ENCODE data around the gene LRRC7.
"Not testable (repeated sequence)": the region's sequence is repeated elsewhere in the genome, so short reads cannot be mapped to it uniquely, and the experiment has no call there.

Gene LRRC7

DNA sequence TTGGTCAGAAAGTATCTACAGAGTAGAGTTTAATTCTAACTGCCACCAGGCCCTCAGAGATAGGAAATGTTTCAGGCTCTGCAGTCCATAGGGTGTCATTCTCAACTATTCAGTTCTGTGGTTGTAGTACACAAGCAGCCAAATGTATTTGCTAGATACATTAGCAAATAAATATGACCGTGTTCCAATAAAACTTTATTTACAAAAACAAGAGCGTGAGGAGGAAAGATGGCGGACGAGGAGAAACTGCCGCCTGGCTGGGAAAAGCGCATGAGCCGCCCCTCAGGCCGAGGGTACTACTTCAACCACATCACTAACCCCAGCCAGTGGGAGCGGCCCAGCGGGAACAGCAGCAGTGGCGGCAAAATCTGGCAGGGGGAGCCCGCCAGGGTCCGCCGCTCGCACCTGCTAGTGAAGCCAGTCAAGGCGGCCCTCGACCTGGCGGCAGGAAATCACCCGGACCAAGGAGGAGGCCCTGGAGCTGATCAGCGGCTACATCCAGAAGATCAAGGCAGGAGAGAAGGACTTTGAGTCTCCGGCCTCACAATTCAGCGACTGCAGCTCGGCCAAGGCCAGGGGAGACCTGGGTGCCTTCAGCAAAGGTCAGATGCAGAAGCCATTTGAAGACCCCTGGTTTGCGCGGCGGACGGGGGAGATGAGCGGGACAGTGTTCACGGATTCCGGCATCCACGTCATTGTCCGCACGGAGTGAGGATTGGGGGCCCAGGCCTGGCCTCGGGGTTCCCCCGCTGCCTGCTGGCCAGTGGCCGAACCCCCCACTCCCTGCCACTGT lies 351.6 kb downstream of the LRRC7 start:
- no peak for DNase-seq
- in situ Hi-C loops (cut with MboI; ENCODE audit: low pct_unique_long_range_greater_than_20kb, low sequenced_read_pairs): no loop called here

GRCh38 chr1:69919922-69920273 lies 352.2 kb downstream of the LRRC7 start:
- in situ Hi-C loops (cut with MboI; ENCODE audit: low pct_unique_long_range_greater_than_20kb, low sequenced_read_pairs): no loop called here

DNA sequence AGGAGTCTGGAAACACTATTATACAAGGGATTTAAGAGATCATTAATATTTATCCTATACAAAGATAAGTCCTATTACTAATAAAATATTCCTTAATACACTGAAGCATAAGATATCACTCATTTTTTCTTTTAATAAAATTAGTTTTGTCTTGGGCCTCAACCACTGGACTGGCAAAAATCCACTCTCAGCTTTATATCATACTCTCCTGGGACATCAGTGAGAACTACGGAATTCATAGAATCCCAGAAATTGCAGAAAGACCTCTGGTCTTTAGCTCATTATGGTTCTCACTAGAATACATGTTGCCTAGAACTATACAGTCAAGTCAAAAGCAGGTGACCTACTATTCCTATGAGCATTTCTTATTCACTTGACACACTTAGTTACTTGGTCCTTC lies 352.7 kb downstream of the LRRC7 start:
- in situ Hi-C loops (cut with MboI; ENCODE audit: low pct_unique_long_range_greater_than_20kb, low sequenced_read_pairs): no loop called here

More at GRCh38 chr1:69919922-69920273, 352.2 kb downstream of the LRRC7 start:
- no peak for DNase-seq

DNA sequence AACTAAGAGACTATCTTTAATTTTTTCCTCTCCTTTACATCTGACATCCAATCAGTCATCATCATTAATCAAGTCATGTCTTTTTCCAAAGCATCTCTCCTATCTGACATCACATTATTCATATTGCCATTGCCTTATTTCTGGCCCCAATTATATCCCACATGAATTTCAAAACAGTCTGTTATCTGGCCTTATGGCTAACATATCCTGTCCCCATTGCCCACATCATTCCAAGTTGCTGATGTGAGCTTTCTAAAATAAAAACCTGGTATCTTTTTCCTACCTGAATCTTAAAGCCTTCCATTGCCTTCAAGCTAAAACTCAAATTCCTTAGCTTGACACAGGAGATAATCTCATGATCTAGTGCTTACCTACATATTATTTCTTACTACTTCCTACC lies 353.8 kb downstream of the LRRC7 start:
- in situ Hi-C loops (cut with MboI; ENCODE audit: low pct_unique_long_range_greater_than_20kb, low sequenced_read_pairs): no loop called here
- no peak for DNase-seq

More for the DNA sequence above, 352.7 kb downstream of the LRRC7 start:
- DNase-seq: no peak

DNA sequence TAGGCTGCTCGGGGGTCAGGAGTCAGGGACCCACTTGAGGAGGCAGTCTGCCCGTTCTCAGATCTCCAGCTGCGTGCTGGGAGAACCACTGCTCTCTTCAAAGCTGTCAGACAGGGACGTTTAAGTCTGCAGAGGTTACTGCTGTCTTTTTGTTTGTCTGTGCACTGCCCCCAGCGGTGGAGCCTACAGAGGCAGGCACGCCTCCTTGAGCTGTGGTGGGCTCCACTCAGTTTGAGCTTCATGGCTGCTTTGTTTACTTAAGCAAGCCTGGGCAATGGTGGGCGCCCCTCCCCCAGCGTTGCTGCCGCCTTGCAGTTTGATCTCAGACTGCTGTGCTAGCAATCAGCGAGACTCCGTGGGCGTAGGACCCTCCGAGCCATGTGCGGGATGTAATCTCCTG lies 360.5 kb downstream of the LRRC7 start:
- DNase-seq; in situ Hi-C loops (cut with MboI; ENCODE audit: low pct_unique_long_range_greater_than_20kb, low sequenced_read_pairs): not testable (repeated sequence)

DNA sequence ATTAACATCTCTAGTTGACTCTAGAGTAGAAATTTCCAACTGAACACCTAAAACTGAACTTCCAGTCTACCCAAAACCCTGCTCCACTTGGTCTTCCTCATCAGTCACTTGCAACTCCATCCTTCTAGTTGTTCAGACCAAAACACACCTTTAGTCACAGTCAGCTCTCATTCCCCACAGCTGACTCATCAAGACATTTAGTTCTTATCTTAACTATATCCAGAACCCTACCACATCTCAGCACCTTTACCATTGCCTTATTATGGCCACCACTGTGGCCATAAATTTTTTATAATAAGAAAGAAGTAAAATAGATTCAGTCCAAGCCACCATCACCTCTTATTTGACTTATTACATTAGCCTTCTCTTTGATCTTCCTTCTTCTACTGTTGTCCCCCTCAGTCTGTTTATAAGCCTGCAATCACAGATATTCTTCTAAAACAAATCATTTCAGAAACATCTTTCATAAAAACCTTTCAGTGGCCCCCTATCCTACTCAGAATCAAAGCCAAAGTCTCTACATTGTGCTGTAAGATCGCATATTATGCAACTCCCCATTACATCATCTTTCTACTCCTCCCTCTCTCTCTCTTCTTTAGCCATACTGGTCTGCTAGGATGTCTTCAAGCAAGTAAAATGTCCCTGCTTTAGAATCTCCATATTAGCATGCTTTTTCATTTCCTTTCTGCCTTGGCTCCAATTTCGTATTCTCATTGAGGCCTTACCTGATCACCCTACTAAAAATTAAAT lies 361.8 kb downstream of the LRRC7 start:
- no peak for DNase-seq
- in situ Hi-C loops (cut with MboI; ENCODE audit: low pct_unique_long_range_greater_than_20kb, low sequenced_read_pairs): no loop called here

DNA sequence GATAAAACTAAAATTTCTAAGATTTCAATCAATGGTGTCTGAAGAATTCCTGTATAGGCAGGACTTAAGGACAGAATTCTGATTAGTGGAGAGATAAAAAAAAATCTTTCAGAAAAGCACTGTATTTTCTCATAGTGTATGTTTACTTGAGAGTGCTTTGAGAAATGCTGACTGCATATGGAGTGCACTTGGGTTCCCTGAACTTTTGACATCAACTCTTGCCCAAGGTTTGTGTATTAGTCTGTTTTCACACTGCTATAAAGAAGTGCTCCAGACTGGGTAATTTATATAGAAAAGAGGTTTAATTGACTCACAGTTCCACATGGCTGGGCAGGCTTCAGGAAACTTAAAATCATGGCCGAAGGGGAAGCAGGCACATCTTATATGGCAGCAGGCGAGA lies 362.7 kb downstream of the LRRC7 start:
- in situ Hi-C loops (cut with MboI; ENCODE audit: low pct_unique_long_range_greater_than_20kb, low sequenced_read_pairs): no loop called here
- DNase-seq: no peak

DNA sequence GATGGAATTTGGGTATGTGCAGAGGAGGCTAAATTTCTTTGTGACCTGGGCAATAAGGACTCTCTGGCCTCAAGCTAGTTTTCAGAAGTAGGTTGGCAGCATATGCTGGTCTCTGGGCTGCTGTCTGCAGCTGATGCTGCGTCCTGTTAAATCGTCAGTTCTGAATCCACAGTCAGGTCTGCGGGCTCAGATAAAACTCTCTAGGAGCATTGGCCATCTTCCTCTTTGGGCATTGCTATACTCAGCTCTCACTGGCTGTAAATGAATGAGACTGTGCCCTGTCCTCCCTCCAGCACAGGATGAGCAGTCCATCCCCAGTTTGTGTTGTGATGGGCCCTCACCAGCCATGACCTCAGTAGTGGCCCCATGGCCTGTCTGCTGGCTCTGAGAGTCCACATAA lies 365.0 kb downstream of the LRRC7 start:
- in situ Hi-C loops (cut with MboI; ENCODE audit: low pct_unique_long_range_greater_than_20kb, low sequenced_read_pairs): no loop called here

GRCh38 chr1:69940231-69940630 lies 372.5 kb downstream of the LRRC7 start:
- in situ Hi-C loops (cut with MboI; ENCODE audit: low pct_unique_long_range_greater_than_20kb, low sequenced_read_pairs): no loop called here
- no peak for DNase-seq

More for the DNA sequence above, 365.0 kb downstream of the LRRC7 start:
- DNase-seq: no peak

- DNase-seq: no peak
- in situ Hi-C loops (cut with MboI; ENCODE audit: low pct_unique_long_range_greater_than_20kb, low sequenced_read_pairs): no loop called here
These were observed 373.1 kb downstream of the LRRC7 start for GRCh38 chr1:69940816-69941215.

DNA sequence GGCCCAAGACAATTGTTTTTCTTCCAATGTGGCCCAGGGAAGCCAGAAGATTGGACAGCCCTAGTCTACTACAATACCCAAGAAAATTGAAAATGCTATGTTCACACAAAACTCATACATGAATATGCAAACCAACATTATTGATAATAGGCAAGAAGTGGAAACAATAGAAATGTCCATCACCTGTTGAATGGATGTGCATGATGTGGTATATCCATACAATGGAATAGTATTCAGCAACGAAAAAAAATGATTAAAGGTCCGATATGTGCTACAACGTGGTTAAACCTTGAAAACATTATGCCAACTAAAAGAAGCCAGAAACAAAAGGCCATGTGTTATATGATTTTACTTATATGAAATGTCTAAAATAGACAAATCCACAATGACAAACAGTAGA lies 375.3 kb downstream of the LRRC7 start:
- in situ Hi-C loops (cut with MboI; ENCODE audit: low pct_unique_long_range_greater_than_20kb, low sequenced_read_pairs): no loop called here
- DNase-seq: no peak

DNA sequence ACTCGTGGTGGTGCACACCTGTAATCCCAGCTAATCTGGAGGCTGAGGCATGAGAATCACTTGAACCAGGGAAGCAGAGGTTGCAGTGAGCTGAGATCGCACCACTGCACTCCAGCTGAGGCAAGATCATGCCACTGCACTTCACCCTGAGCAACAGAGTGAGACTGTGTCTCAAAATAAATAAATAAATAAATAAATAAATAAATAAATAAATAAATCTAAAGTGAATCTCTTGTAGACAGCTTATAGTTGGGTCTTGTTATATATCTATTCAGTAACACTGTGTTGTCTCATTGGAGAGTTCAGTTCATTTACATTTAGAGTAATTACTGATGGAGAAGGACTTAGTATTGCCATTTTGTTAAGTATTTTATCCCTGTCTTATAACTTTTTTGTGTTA lies 379.2 kb downstream of the LRRC7 start:
- in situ Hi-C loops (cut with MboI; ENCODE audit: low pct_unique_long_range_greater_than_20kb, low sequenced_read_pairs): no loop called here

GRCh38 chr1:69947837-69948236 lies 380.1 kb downstream of the LRRC7 start:
- in situ Hi-C loops (cut with MboI; ENCODE audit: low pct_unique_long_range_greater_than_20kb, low sequenced_read_pairs): no loop called here
- no peak for DNase-seq

More for the DNA sequence above, 379.2 kb downstream of the LRRC7 start:
- DNase-seq: no peak

DNA sequence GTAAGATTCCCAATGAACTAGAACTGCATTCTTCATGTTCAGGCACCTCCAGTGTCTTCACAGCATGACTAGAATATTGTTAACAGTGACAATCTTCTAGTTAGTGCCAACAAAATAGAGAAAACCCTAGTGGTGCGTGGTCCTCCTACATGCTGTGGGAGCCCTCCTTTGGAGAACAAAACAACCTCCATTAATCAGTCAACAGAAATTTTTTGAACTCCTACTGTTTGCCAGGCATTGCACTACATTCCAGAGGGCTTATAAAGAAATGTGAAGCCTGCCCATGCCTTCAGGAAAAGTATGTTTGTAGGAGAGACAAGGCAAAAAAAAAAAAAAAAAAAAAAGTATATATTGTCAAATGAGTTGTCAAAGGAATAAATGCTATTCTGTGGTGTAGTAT lies 385.0 kb downstream of the LRRC7 start:
- DNase-seq: no peak
- in situ Hi-C loops (cut with MboI; ENCODE audit: low pct_unique_long_range_greater_than_20kb, low sequenced_read_pairs): no loop called here

DNA sequence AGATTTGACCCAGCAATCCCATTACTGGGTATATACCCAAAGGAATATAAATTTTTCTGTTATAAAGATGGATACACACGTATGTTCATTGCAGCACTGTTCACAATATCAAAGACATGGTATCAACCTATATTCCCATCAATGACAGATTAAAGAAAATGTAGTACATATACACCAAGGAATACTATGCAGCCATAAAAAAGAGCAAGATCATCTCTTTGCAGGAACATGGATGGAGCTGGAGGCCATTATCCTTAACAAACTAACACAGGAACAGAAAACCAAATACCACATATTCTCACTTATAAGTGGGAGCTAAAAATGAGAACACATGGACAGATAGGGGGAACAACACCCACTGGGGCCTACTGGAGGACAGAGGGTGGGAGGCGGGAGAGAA lies 394.7 kb downstream of the LRRC7 start:
- DNase-seq; in situ Hi-C loops (cut with MboI; ENCODE audit: low pct_unique_long_range_greater_than_20kb, low sequenced_read_pairs): not testable (repeated sequence)

DNA sequence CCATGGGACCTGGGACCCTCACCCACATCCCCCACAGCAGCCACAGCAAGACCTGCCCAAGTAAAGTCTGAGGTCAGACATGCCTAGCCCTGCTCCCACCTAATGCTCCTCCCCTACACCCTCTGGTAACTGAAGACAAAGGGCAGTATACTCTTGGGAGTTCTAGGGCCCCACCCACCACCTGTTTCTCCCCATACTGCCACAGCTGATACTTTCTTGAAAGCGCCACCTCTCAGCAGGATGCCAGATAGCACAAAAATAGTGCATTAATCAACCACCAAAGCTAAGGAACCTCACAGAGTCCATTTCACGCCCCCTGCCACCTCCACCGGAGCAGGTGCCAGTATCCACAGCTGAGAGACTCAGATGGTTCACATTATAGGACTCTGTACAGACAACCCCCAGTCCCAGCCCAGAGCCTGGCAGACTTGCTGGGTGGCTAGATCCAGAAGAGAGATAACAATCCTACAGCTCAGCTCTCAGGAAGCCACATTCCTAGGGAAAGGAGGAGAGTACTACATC lies 399.6 kb downstream of the LRRC7 start:
- no peak for DNase-seq
- in situ Hi-C loops (cut with MboI; ENCODE audit: low pct_unique_long_range_greater_than_20kb, low sequenced_read_pairs): no loop called here

GRCh38 chr1:69976896-69977295 lies 409.2 kb downstream of the LRRC7 start:
- DNase-seq: no peak
- in situ Hi-C loops (cut with MboI; ENCODE audit: low pct_unique_long_range_greater_than_20kb, low sequenced_read_pairs): no loop called here

GRCh38 chr1:69982992-69983391 lies 415.3 kb downstream of the LRRC7 start:
- no peak for DNase-seq
- in situ Hi-C loops (cut with MboI; ENCODE audit: low pct_unique_long_range_greater_than_20kb, low sequenced_read_pairs): no loop called here

DNA sequence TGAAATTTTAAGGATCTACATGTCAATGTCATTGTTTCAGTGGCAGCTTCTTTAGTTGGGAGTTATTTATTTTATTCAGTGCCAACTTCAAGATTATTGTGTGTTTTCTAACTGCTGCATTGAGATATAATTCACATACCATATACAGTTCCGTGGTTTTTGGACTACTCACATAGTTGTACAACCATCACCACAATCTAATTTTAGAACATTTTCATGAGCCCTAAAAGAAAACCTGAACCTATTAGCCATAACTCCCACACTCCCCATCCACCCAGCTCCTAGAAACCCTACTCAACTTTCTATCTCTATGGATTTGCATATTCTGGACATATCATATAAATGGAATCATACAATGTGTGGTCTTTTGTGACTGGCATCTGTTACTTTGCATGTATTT lies 417.7 kb downstream of the LRRC7 start:
- in situ Hi-C loops (cut with MboI; ENCODE audit: low pct_unique_long_range_greater_than_20kb, low sequenced_read_pairs): no loop called here
- no peak for DNase-seq

DNA sequence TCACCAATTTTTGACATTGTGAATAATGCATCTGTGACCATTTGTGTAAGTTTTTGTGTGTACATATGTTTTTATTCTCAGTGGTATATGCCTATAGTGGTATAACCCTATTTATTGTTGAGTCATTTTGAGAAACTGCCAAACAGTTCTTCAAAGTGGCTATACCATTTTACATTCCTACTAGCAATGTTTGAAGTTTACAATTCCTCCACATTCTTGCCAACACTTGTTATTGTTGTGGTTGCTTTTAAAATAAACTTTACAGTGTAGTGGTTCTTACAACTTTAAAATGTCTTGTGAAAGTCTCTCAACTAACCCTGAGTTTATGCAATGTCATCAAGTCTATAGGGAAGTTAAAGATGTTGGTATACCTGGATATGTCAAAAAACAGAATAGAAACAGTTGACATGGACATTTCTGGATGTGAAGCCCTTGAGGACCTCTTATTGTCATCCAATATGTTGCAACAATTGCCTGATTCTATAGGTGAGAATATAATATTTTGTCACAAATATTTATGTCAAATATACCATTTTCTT lies 418.2 kb downstream of the LRRC7 start:
- in situ Hi-C loops (cut with MboI; ENCODE audit: low pct_unique_long_range_greater_than_20kb, low sequenced_read_pairs): no loop called here
- DNase-seq: no peak
